Lower lobe of right lung (tissue), 2 donors: ENCODE measurements around the gene PCSK5. TPM values are rescaled to one million over a fixed set of nuclear protein-coding genes. Genes with fewer than 3 reads are reported as not detected.
"Not testable (repeated sequence)": the region's sequence is repeated elsewhere in the genome, so short reads cannot be mapped to it uniquely, and the experiment has no call there.

ENCODE experiments used
- ATAC-seq, 2 donors: fragments of 200-7000 bp; cut with Tn5 transposase; one replicate each; pipeline ENCODE4 v1.9.1; 2020 to 2022; ENCODE audit warnings: mild to moderate bottlenecking in 2 of 2, moderate library complexity in 2 of 2
- DNase-seq: peaks from one replicate; pipeline ENCODE4 v3.0.0-alpha.2; 2020
- H3K27ac ChIP-seq: fragments of 200-600 bp; one replicate; pipeline ENCODE4 v1.8.0; 2022
- H3K27me3 ChIP-seq: fragments of 200-600 bp; one replicate; pipeline ENCODE4 v1.8.0; 2022; ENCODE audit warnings: low read depth
- H3K36me3 ChIP-seq: fragments of 200-600 bp; one replicate; pipeline ENCODE4 v1.8.0; 2022; ENCODE audit warnings: mild to moderate bottlenecking
- H3K4me1 ChIP-seq: fragments of 200-600 bp; one replicate; pipeline ENCODE4 v1.8.0; 2022
- H3K4me3 ChIP-seq: fragments of 200-600 bp; one replicate; pipeline ENCODE4 v1.8.0; 2022; ENCODE audit warnings: mild to moderate bottlenecking
- H3K9me3 ChIP-seq: fragments of 200-600 bp; one replicate; pipeline ENCODE4 v1.8.0; 2022
- intact Hi-C: fragments of 100-400 bp; cut with DNase I; formaldehyde crosslinking; loops from one replicate; pipeline ENCODE4 v1.11.0; 2022
- total RNA-seq: library from RNA; stranded (reverse); fragmentation: NEBNext Ultra II Directional; extraction: Animal tissue kit (Norgen Biotek cat#: 25700); gene quantifications from one replicate; pipeline ENCODE4 v1.2.1, GENCODE V29; 2021
- TF ChIP-seq, protein P1 (sequence below): fragments of 200-600 bp; IDR thresholded peaks from one replicate; pipeline ENCODE4 v1.8.0; 2022; ENCODE audit warnings: antibody characterized with exemption, mild to moderate bottlenecking
- donor health status: DM: no; HTN: yes; CAD: no; lungs with severe emphysema.

Gene PCSK5
- total RNA-seq, 1 donor from 2014 or later: 18.1 TPM

DNA sequence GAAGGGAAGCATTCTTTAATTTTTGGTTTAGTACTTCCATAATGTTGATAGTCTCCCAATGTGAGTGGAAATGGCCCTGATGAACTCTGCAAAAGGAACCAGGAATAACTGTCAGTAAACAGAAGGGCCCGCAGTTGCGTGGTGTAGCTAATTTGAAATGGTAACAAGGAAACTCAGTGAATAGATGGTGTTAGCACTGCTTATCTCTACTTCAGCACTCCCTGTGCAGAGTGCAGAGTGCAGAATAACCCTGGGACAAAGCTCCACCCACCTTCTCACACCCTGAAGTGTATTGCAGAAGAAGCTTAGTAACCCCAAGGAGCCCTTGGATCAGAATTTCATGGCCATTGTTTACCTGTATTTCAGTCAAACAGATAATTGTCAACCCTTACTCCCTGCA is 158.9 kb downstream of the PCSK5 start:
- Histone ChIP-seq H3K36me3 (no peaks in the 10 kb centered on the region), H3K4me3 (no peak overlapping the region), H3K27ac (no peak overlapping the region), H3K27me3 (no peaks in the 10 kb centered on the region), H3K9me3 (no peaks in the 10 kb centered on the region), H3K4me1 (no peaks in the 10 kb centered on the region)
- TF ChIP-seq, protein P1, sequence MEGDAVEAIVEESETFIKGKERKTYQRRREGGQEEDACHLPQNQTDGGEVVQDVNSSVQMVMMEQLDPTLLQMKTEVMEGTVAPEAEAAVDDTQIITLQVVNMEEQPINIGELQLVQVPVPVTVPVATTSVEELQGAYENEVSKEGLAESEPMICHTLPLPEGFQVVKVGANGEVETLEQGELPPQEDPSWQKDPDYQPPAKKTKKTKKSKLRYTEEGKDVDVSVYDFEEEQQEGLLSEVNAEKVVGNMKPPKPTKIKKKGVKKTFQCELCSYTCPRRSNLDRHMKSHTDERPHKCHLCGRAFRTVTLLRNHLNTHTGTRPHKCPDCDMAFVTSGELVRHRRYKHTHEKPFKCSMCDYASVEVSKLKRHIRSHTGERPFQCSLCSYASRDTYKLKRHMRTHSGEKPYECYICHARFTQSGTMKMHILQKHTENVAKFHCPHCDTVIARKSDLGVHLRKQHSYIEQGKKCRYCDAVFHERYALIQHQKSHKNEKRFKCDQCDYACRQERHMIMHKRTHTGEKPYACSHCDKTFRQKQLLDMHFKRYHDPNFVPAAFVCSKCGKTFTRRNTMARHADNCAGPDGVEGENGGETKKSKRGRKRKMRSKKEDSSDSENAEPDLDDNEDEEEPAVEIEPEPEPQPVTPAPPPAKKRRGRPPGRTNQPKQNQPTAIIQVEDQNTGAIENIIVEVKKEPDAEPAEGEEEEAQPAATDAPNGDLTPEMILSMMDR: no peak
- DNase-seq: no peak
- intact Hi-C loops: no loop called here
- peak; percentile 63 to 77 for ATAC-seq

DNA sequence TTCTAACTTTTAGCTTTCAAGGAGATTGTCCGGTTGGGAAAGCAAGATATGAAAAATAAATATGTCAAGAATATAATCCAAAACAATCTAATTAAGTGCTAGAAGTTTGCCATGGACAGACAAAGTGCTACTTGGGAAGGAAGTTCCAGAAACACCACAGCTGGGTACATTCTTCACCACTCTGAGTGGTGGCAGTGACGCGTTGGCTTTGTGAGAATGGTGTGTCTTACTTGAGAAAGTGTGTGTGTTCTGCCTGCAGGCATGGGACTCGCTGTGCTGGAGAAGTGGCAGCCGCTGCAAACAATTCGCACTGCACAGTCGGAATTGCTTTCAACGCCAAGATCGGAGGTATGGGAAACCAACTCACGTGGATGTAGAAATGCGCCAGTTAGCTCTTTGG is 177.2 kb downstream of the PCSK5 start:
- intact Hi-C loops: no loop called here
- no peaks in the 10 kb centered on the region for H3K36me3 ChIP-seq
- H3K4me3 ChIP-seq: no peak overlapping the region
- DNase-seq: no peak
- H3K27ac ChIP-seq: no peak overlapping the region
- TF ChIP-seq, protein P1: no peak
- no peaks in the 10 kb centered on the region for H3K9me3 ChIP-seq
- ATAC-seq: peak in 1 of 2 donors; percentile 19
- no peaks in the 10 kb centered on the region for H3K4me1 ChIP-seq
- H3K27me3 ChIP-seq: no peaks in the 10 kb centered on the region

- no peak for DNase-seq
Measured at GRCh38 chr9:76077537-76077936, 187.1 kb downstream of the PCSK5 start.

DNA sequence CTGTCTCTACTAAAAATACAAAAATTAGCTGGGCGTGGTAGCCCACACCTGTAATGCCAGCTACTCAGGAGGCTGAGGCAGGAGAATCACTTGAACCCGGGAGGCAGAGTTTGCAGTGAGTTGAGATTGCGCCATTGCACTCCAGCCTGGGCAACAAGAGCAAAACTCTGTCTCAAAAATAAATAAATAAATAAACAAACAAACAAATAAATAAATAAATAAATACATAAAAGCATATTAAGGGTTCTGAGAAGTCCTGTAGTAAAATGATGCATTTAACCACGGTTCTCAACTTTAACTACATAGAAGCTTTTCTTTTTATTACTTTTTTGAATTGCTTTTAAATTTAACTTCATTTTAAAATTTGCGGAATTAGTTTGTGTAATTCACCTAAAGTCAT is 190.8 kb downstream of the PCSK5 start:
- peaks cover 13% of the 10 kb centered on the region for H3K9me3 ChIP-seq
- not testable (repeated sequence) for DNase-seq, H3K4me1 ChIP-seq

More at GRCh38 chr9:76077537-76077936, 187.1 kb downstream of the PCSK5 start:
- Histone ChIP-seq H3K4me3 (no peak overlapping the region), H3K4me1 (no peaks in the 10 kb centered on the region), H3K27me3 (no peaks in the 10 kb centered on the region), H3K9me3 (peaks cover 13% of the 10 kb centered on the region), H3K27ac (no peak overlapping the region), H3K36me3 (peaks cover 12% of the 10 kb centered on the region)
- ATAC-seq: no peak
- intact Hi-C loops: no loop called here
- TF ChIP-seq, protein P1: no peak

GRCh38 chr9:76082057-76082456 is 191.6 kb downstream of the PCSK5 start:
- no peaks in the 10 kb centered on the region for H3K4me1 ChIP-seq
- no peak overlapping the region for H3K27ac ChIP-seq
- intact Hi-C loops: no loop called here
- H3K9me3 ChIP-seq: peaks cover 13% of the 10 kb centered on the region
- H3K4me3 ChIP-seq: no peak overlapping the region
- TF ChIP-seq, protein P1: no peak
- peaks cover 3% of the 10 kb centered on the region for H3K36me3 ChIP-seq
- H3K27me3 ChIP-seq: no peaks in the 10 kb centered on the region
- DNase-seq (no peak), ATAC-seq (no peak)

More for the DNA sequence above, 190.8 kb downstream of the PCSK5 start:
- ATAC-seq, H3K27ac ChIP-seq, intact Hi-C loops, H3K4me3 ChIP-seq, H3K36me3 ChIP-seq, H3K27me3 ChIP-seq: not testable (repeated sequence)

- H3K36me3 ChIP-seq: no peaks in the 10 kb centered on the region
- H3K27me3 ChIP-seq: no peaks in the 10 kb centered on the region
- intact Hi-C loops: no loop called here
- H3K4me1 ChIP-seq: no peaks in the 10 kb centered on the region
- H3K27ac ChIP-seq: no peak overlapping the region
- ATAC-seq: peak; percentile 79 to 95
- TF ChIP-seq, protein P1: no peak
- H3K9me3 ChIP-seq: no peaks in the 10 kb centered on the region
- DNase-seq: no peak
- H3K4me3 ChIP-seq: no peak overlapping the region
Measured at GRCh38 chr9:76085596-76085995, 195.1 kb downstream of the PCSK5 start.
